HepG2 (cell line): ENCODE measurements around the gene BHLHE23. TPM values are rescaled to one million over a fixed set of nuclear protein-coding genes. Genes with fewer than 3 reads are reported as not detected.

Experiments used
- ATAC-seq: fragments of 200-7000 bp; cut with Tn5 transposase; 3 replicates; pipeline ENCODE4 v1.9.1; 2020; ENCODE audit warnings: mild to moderate bottlenecking, moderate library complexity
- BruUV-seq: library from RNA; stranded (reverse); fragments of 400-500 nt; replicated peaks from 2 replicates; lab custom pipeline; 2021; lab: Mats Ljungman, UMichigan
- CTCF ChIA-PET: fragments of 300-600 bp; formaldehyde crosslinking; extraction: SDS; loops from one replicate; lab custom pipeline; 2021; ENCODE audit warnings: low total read pairs, inconsistent platforms, low intra/inter-chr PET ratio; lab: Yijun Ruan, JAX
- POLR2A ChIA-PET: fragments of 350-600 bp; sonication (Branson Sonifier 250); formaldehyde crosslinking; loops from one replicate; lab custom pipeline; 2020; ENCODE audit warnings: antibody characterized with exemption, inconsistent platforms; lab: Yijun Ruan, JAX
- DNase-seq: peaks from one replicate; pipeline ENCODE4 v3.0.0-alpha.2; 2015; ENCODE audit warnings: low spot score
- FAIRE-seq: peaks from 3 replicates; lab custom pipeline; 2011; peaks lifted over from hg19 to GRCh38; lab: Jason Lieb, UNC
- H2AFZ ChIP-seq: one replicate; pipeline ENCODE4 v1.6.1; 2011; ENCODE audit warnings: low read length, inconsistent platforms
- H3K27ac ChIP-seq: fragments of 300-600 bp; 3 replicates; pipeline ENCODE4 v1.8.0; 2011; ENCODE audit warnings: mixed run types, mild to moderate bottlenecking, mixed read lengths, low read length, inconsistent platforms; ENCODE audit not compliant: insufficient read depth; ENCODE audit errors: extremely low read length
- H3K27me3 ChIP-seq, 2 experiments: fragments of 200-600 bp in 1 of 2; 2 replicates in 1 of 2; 3 replicates in 1 of 2; pipeline versions ENCODE4 v1.6.0 to v1.8.0; 2011; ENCODE audit warnings: low read length in 2 of 2, mild to moderate bottlenecking in 2 of 2, moderate library complexity in 2 of 2, inconsistent platforms in 1 of 2; ENCODE audit not compliant: insufficient read depth in 2 of 2, control insufficient read depth in 1 of 2
- H3K36me3 ChIP-seq, 2 experiments: fragments of 200-600 bp in 1 of 2; replicated peaks in 1 of 2; 2 replicates in 1 of 2; 3 replicates in 1 of 2; pipeline versions ENCODE4 v1.5.1 to v1.8.0; 2011; ENCODE audit warnings: low read length in 2 of 2, inconsistent platforms in 1 of 2; ENCODE audit not compliant: insufficient read depth in 2 of 2, control insufficient read depth in 1 of 2
- H3K4me1 ChIP-seq: 2 replicates; pipeline ENCODE4 v1.5.1; 2012; ENCODE audit warnings: low read length, inconsistent platforms; ENCODE audit not compliant: insufficient read depth
- H3K4me2 ChIP-seq: 2 replicates; pipeline ENCODE4 v1.6.0; 2011; ENCODE audit warnings: low read depth, low read length, inconsistent platforms
- H3K4me3 ChIP-seq, 3 experiments: fragments of 200-600 bp in 1 of 3; sonication (generic), shearing (Covaris generic) in 1 of 3; replicated peaks in 1 of 3; 2 replicates each; pipeline ENCODE4 v1.5.1; 2011 to 2016; ENCODE audit warnings: low read length in 3 of 3, inconsistent platforms in 2 of 3, low read depth in 2 of 3, mild to moderate bottlenecking in 2 of 3, control low read depth in 1 of 3, mixed read lengths in 1 of 3; ENCODE audit not compliant: insufficient read depth in 1 of 3
- H3K79me2 ChIP-seq: one replicate; pipeline ENCODE4 v1.6.1; 2011; ENCODE audit warnings: low read length, inconsistent platforms; ENCODE audit not compliant: insufficient read depth
- H3K9ac ChIP-seq: 2 replicates; pipeline ENCODE4 v1.6.0; 2011; ENCODE audit warnings: mild to moderate bottlenecking, low read depth, low read length, inconsistent platforms; ENCODE audit not compliant: insufficient read depth
- H3K9me3 ChIP-seq: 2 replicates; pipeline ENCODE4 v1.5.1; 2012; ENCODE audit warnings: mild to moderate bottlenecking, low read length
- H4K20me1 ChIP-seq: 2 replicates; pipeline ENCODE4 v1.6.0; 2011; ENCODE audit warnings: inconsistent platforms, mild to moderate bottlenecking, low read length, moderate library complexity; ENCODE audit not compliant: insufficient read depth
- CSRNP1 ChIP-seq: sonication (generic); formaldehyde crosslinking; IDR thresholded peaks from 2 replicates; pipeline ENCODE4 v1.8.1; 2023; ENCODE audit warnings: mild to moderate bottlenecking, missing genetic modification reagents
- HNRNPK ChIP-seq: fragments of 200-400 bp; formaldehyde crosslinking; IDR thresholded peaks from 2 replicates; pipeline ENCODE4 v1.6.1; 2018; ENCODE audit warnings: low read length, low read depth, moderate library complexity, mild to moderate bottlenecking; ENCODE audit not compliant: poor library complexity, severe bottlenecking
- HNRNPL ChIP-seq: fragments of 200-400 bp; formaldehyde crosslinking; IDR thresholded peaks from 2 replicates; pipeline ENCODE4 v1.6.1; 2017; ENCODE audit warnings: mild to moderate bottlenecking, low read depth, low read length
- NFIB ChIP-seq: sonication (generic); formaldehyde crosslinking; IDR thresholded peaks from 2 replicates; pipeline ENCODE4 v1.9.0; 2021; ENCODE audit warnings: missing genetic modification reagents, mild to moderate bottlenecking, borderline replicate concordance
- PCBP1 ChIP-seq: fragments of 200-400 bp; formaldehyde crosslinking; IDR thresholded peaks from 2 replicates; pipeline ENCODE4 v1.6.1; 2017; ENCODE audit warnings: mild to moderate bottlenecking, low read depth, low read length, borderline replicate concordance
- WGBS: methylation state at CpG from one replicate; pipeline ENCODE4 v1.1.6; 2017; ENCODE audit warnings: low lambda C conversion rate; 5-methylcytosine and 5-hydroxymethylcytosine counted together
- in situ Hi-C: cut with HindIII; loops from 2 replicates; pipeline ENCODE4 v1.10.0; 2017; ENCODE audit warnings: low pct_unique_long_range_greater_than_20kb; ENCODE audit not compliant: extremely low pct_ligation_motif_present
- intact Hi-C: fragments of 100-400 bp; cut with micrococcal nuclease; formaldehyde crosslinking; loops from one replicate; pipeline ENCODE4 v1.10.0; 2022; ENCODE audit not compliant: unreplicated experiment
- polyA plus RNA-seq, 8 experiments: library from polyadenylated mRNA; depleted of rRNA in 3 of 8; stranded (reverse) in 7 of 8; unstranded in 1 of 8; fragments of >200 nt; fragmentation: Illumina TruSeq in 4 of 8; extraction: Trizol in 4 of 8; gene quantifications; 2 replicates each; pipeline versions ENCODE4 v1.2.1 to v1.2.3, GENCODE V29; 2011 to 2016; ENCODE audit warnings: low read depth in 4 of 8, missing spikeins in 1 of 8, mixed read lengths in 1 of 8; ENCODE audit not compliant: insufficient read depth in 1 of 8
- total RNA-seq, 5 experiments: library from RNA; depleted of rRNA; stranded (reverse); fragments of >200 nt; fragmentation: Illumina TruSeq; extraction: Trizol; gene quantifications; 2 replicates each; pipeline ENCODE4 v1.2.3, GENCODE V29; 2016; ENCODE audit warnings: low read depth in 1 of 5

The BHLHE23 gene
- total and polyA plus RNA-seq, 2 of the 13 experiments (the other 11 are each of a cell fraction or from before 2014, with no cell fraction given): not detected

- no peak for FAIRE-seq
These were observed 25.8 kb downstream of the BHLHE23 start for GRCh38 chr20:62980970-62981369.

GRCh38 chr20:62980380-62980960, 26.3 kb downstream of the BHLHE23 start:
- Histone ChIP-seq H3K9ac (no peak overlapping the region), H3K27ac (no peak overlapping the region), H3K36me3 (no peaks in the 10 kb centered on the region), H3K27me3 (peaks cover 68 to 98% of the 10 kb centered on the region in 2 experiments), H3K4me1 (no peaks in the 10 kb centered on the region), H3K9me3 (no peaks in the 10 kb centered on the region), H3K79me2 (no peaks in the 10 kb centered on the region), H3K4me2 (no peak overlapping the region), H3K4me3 (no peak overlapping the region)
- DNase-seq (no peak), FAIRE-seq (no peak)
- no TSS peak for BruUV-seq
- CTCF ChIA-PET: no interaction called here
- POLR2A ChIA-PET: interaction anchor here (1.6 to 2.0 kb wide), 2 partner anchors 10 to 28 kb away, joined by 5 to 7 read pairs; partner anchors contain the start of gene SLC17A9
- TF ChIP-seq CSRNP1 (CRISPR knock-in tag) (0 out of 2 replicates have a peak, but pooled peaks have one; percentile 13), NFIB (CRISPR knock-in tag) (no peak)
- TF ChIP-seq, all 625 proteins: peak for 1
- in situ Hi-C loops (no loop called here), intact Hi-C loops (no loop called here)
- Histone ChIP-seq H4K20me1 (no peaks in the 10 kb centered on the region; the same call in 1 of the 2 replicates), H2AFZ (no peak overlapping the region)
- 53% methylated on average over 19 of the region's 19 CpGs for WGBS
- ATAC-seq: no peak

More at GRCh38 chr20:62980970-62981369, 25.8 kb downstream of the BHLHE23 start:
- Histone ChIP-seq H3K4me1 (no peaks in the 10 kb centered on the region), H4K20me1 (no peaks in the 10 kb centered on the region; the same call in 1 of the 2 replicates), H3K4me2 (no peak overlapping the region), H3K9me3 (no peaks in the 10 kb centered on the region), H2AFZ (no peak overlapping the region), H3K27me3 (peaks cover 69 to 98% of the 10 kb centered on the region in 2 experiments), H3K79me2 (no peaks in the 10 kb centered on the region), H3K36me3 (no peaks in the 10 kb centered on the region), H3K9ac (no peak overlapping the region), H3K27ac (no peak overlapping the region), H3K4me3 (no peak overlapping the region)
- POLR2A ChIA-PET: interaction anchor here (2.0 kb wide), 1 partner anchor 28 kb away, joined by 7 read pairs; the partner anchor contains the start of gene SLC17A9
- TF ChIP-seq HNRNPK (peak; percentile 88), HNRNPL (no peak), PCBP1 (peak; percentile 84; the same call in 1 of the 2 replicates)
- no TSS peak for BruUV-seq
- CTCF ChIA-PET: no interaction called here
- in situ Hi-C loops (no loop called here), intact Hi-C loops (no loop called here)
- ATAC-seq (no peak), DNase-seq (no peak)
- 36% methylated on average over 18 of the region's 28 CpGs for WGBS
